GM21723 (cell line): ENCODE data around the gene SLIT3.

Experiments used
- ATAC-seq: cut with Tn5 transposase; IDR thresholded peaks from one replicate; pipeline ENCODE4 v1.9.1; 2021; ENCODE audit warnings: mild to moderate bottlenecking, moderate library complexity; ENCODE audit not compliant: unreplicated experiment

Gene SLIT3

GRCh38 chr5:169009123-169009522 lies 291.8 kb downstream of the SLIT3 start:
- ATAC-seq = no peak

GRCh38 chr5:169006842-169007790 lies 293.8 kb downstream of the SLIT3 start:
- ATAC-seq = no peak

GRCh38 chr5:169004551-169004950 lies 296.4 kb downstream of the SLIT3 start:
- no peak for ATAC-seq

GRCh38 chr5:169003721-169004541 lies 297.0 kb downstream of the SLIT3 start:
- no peak for ATAC-seq

GRCh38 chr5:169002953-169003555 lies 297.9 kb downstream of the SLIT3 start:
- no peak for ATAC-seq

- no peak for ATAC-seq
Observed at GRCh38 chr5:169001394-169001793, 299.5 kb downstream of the SLIT3 start.

GRCh38 chr5:168995024-168995423 lies 305.9 kb downstream of the SLIT3 start:
- ATAC-seq = no peak

GRCh38 chr5:168992687-168993086 lies 308.3 kb downstream of the SLIT3 start:
- ATAC-seq = no peak

- no peak for ATAC-seq
Observed at GRCh38 chr5:168992016-168992415, 308.9 kb downstream of the SLIT3 start.

GRCh38 chr5:168991311-168991710 lies 309.6 kb downstream of the SLIT3 start:
- ATAC-seq = no peak

- ATAC-seq = no peak
Observed at GRCh38 chr5:168990679-168991078, 310.3 kb downstream of the SLIT3 start.

GRCh38 chr5:168989731-168990505 lies 311.0 kb downstream of the SLIT3 start:
- no peak for ATAC-seq

GRCh38 chr5:168988699-168989098 lies 312.2 kb downstream of the SLIT3 start:
- ATAC-seq = no peak

- no peak for ATAC-seq
Observed at GRCh38 chr5:168987543-168988300, 313.2 kb downstream of the SLIT3 start.

GRCh38 chr5:168985454-168985853 lies 315.5 kb downstream of the SLIT3 start:
- no peak for ATAC-seq

- no peak for ATAC-seq
Observed at GRCh38 chr5:168984135-168984675, 316.7 kb downstream of the SLIT3 start.

GRCh38 chr5:168979135-168979534 lies 321.8 kb downstream of the SLIT3 start:
- ATAC-seq = no peak

GRCh38 chr5:168978500-168978899 lies 322.4 kb downstream of the SLIT3 start:
- no peak for ATAC-seq

- no peak for ATAC-seq
Observed at GRCh38 chr5:168978015-168978414, 322.9 kb downstream of the SLIT3 start.
